Measurements from ENCODE around the gene ARHGAP22. TPM values are rescaled to one million over a fixed set of nuclear protein-coding genes. Genes with fewer than 3 reads are reported as not detected.

ARHGAP22 gene
- total and polyA plus RNA-seq, 2 experiments from 2014 or later: 41.9 to 44.4 TPM

- no peaks in the 10 kb centered on the region for H3K27me3 ChIP-seq (replicated peaks; ENCODE audit: insufficient read depth)
- no peak for TF ChIP-seq EZH2 (IDR thresholded peaks at IDR 0.05; ENCODE audit: insufficient read depth, poor library complexity, severe bottlenecking)
- no peak for TF ChIP-seq EZH2phosphoT487 (IDR thresholded peaks at IDR 0.05; ENCODE audit: insufficient read depth, low read depth)
- H3K4me3 ChIP-seq: no peak overlapping the region
- H3K9me3 ChIP-seq (ENCODE audit: low read depth): no peaks in the 10 kb centered on the region
- DNase-seq: no peak
- 97 to 99% methylated on average over 10 of the region's 10 CpGs for WGBS, 2 experiments (ENCODE audit: low coverage in 1 of 2, low lambda C conversion rate in 2 of 2, missing lambda C conversion rate in 2 of 2)
- H2AFZ ChIP-seq: no peak overlapping the region
- H3K4me2 ChIP-seq (ENCODE audit: unreplicated experiment): no peak overlapping the region
- no peak overlapping the region for H3K9ac ChIP-seq
- no peaks in the 10 kb centered on the region for H3F3A ChIP-seq (ENCODE audit: insufficient read depth)
- H4K20me1 ChIP-seq (ENCODE audit: insufficient read depth): no peaks in the 10 kb centered on the region
- H3K36me3 ChIP-seq (ENCODE audit: low read depth): no peaks in the 10 kb centered on the region; the same call in 1 of the 2 replicates
- in situ Hi-C loops (cut with MboI): no loop called here
- H3K27ac ChIP-seq: no peak overlapping the region
- no peaks in the 10 kb centered on the region for H3K9me2 ChIP-seq (ENCODE audit: insufficient read depth)
- H3K4me1 ChIP-seq (ENCODE audit: insufficient read depth): no peaks in the 10 kb centered on the region
- peaks cover 35% of the 10 kb centered on the region for H3K79me2 ChIP-seq (ENCODE audit: insufficient read depth)
Observed at GRCh38 chr10:48547981-48548380, 56.9 kb downstream of the ARHGAP22 start.

- Histone ChIP-seq H3K4me2 (ENCODE audit: unreplicated experiment) (no peak overlapping the region), H3F3A (ENCODE audit: insufficient read depth) (no peaks in the 10 kb centered on the region), H3K36me3 (ENCODE audit: low read depth) (no peaks in the 10 kb centered on the region; the same call in 1 of the 2 replicates), H3K27me3 (replicated peaks; ENCODE audit: insufficient read depth) (no peaks in the 10 kb centered on the region), H3K27ac (no peak overlapping the region), H3K9ac (no peak overlapping the region), H3K79me2 (ENCODE audit: insufficient read depth) (peaks cover 28% of the 10 kb centered on the region), H3K4me3 (no peak overlapping the region), H3K9me3 (ENCODE audit: low read depth) (no peaks in the 10 kb centered on the region), H3K4me1 (ENCODE audit: insufficient read depth) (no peaks in the 10 kb centered on the region), H4K20me1 (ENCODE audit: insufficient read depth) (no peaks in the 10 kb centered on the region), H3K9me2 (ENCODE audit: insufficient read depth) (no peaks in the 10 kb centered on the region), H2AFZ (no peak overlapping the region)
- WGBS, 2 experiments (ENCODE audit: low coverage in 1 of 2, low lambda C conversion rate in 2 of 2, missing lambda C conversion rate in 2 of 2): 82 to 83% methylated on average over 10 of the region's 10 CpGs
- in situ Hi-C loops (cut with MboI): no loop called here
- no peak for TF ChIP-seq EZH2phosphoT487 (IDR thresholded peaks at IDR 0.05; ENCODE audit: insufficient read depth, low read depth)
- TF ChIP-seq EZH2 (IDR thresholded peaks at IDR 0.05; ENCODE audit: insufficient read depth, poor library complexity, severe bottlenecking): no peak
- DNase-seq: no peak
Observed at GRCh38 chr10:48547061-48547895, 57.6 kb downstream of the ARHGAP22 start.

- no peak for DNase-seq
- H2AFZ ChIP-seq: no peak overlapping the region
- no peaks in the 10 kb centered on the region for H4K20me1 ChIP-seq (ENCODE audit: insufficient read depth)
- H3K4me3 ChIP-seq: no peak overlapping the region
- peaks cover 28% of the 10 kb centered on the region for H3K79me2 ChIP-seq (ENCODE audit: insufficient read depth)
- in situ Hi-C loops (cut with MboI): no loop called here
- no peak for TF ChIP-seq EZH2phosphoT487 (IDR thresholded peaks at IDR 0.05; ENCODE audit: insufficient read depth, low read depth)
- no peak for TF ChIP-seq EZH2 (IDR thresholded peaks at IDR 0.05; ENCODE audit: insufficient read depth, poor library complexity, severe bottlenecking)
- no peak overlapping the region for H3K27ac ChIP-seq
- WGBS, 2 experiments (ENCODE audit: low coverage in 1 of 2, low lambda C conversion rate in 2 of 2, missing lambda C conversion rate in 2 of 2): 92 to 95% methylated on average over 14 of the region's 14 CpGs
- H3K9me3 ChIP-seq (ENCODE audit: low read depth): no peaks in the 10 kb centered on the region
- no peaks in the 10 kb centered on the region for H3K9me2 ChIP-seq (ENCODE audit: insufficient read depth)
- no peaks in the 10 kb centered on the region for H3K4me1 ChIP-seq (ENCODE audit: insufficient read depth)
- H3K36me3 ChIP-seq (ENCODE audit: low read depth): no peaks in the 10 kb centered on the region; the same call in 1 of the 2 replicates
- H3K9ac ChIP-seq: no peak overlapping the region
- 0 out of 2 replicates have a peak, but pooled peaks cover 5% of the 10 kb centered on the region for H3F3A ChIP-seq (ENCODE audit: insufficient read depth)
- H3K4me2 ChIP-seq (ENCODE audit: unreplicated experiment): no peak overlapping the region
- H3K27me3 ChIP-seq (replicated peaks; ENCODE audit: insufficient read depth): no peaks in the 10 kb centered on the region
Observed at GRCh38 chr10:48545462-48546145, 59.3 kb downstream of the ARHGAP22 start.

GRCh38 chr10:48543182-48543844, 61.6 kb downstream of the ARHGAP22 start:
- Histone ChIP-seq H3K27me3 (replicated peaks; ENCODE audit: insufficient read depth) (no peaks in the 10 kb centered on the region), H2AFZ (no peak overlapping the region), H3K9me3 (ENCODE audit: low read depth) (no peaks in the 10 kb centered on the region), H3K4me3 (no peak overlapping the region), H3F3A (ENCODE audit: insufficient read depth) (0 out of 2 replicates have a peak, but pooled peaks cover 8% of the 10 kb centered on the region), H4K20me1 (ENCODE audit: insufficient read depth) (no peaks in the 10 kb centered on the region), H3K79me2 (ENCODE audit: insufficient read depth) (peaks cover 41% of the 10 kb centered on the region), H3K9ac (no peak overlapping the region), H3K4me2 (ENCODE audit: unreplicated experiment) (no peak overlapping the region), H3K27ac (no peak overlapping the region), H3K4me1 (ENCODE audit: insufficient read depth) (no peaks in the 10 kb centered on the region), H3K36me3 (ENCODE audit: low read depth) (no peaks in the 10 kb centered on the region), H3K9me2 (ENCODE audit: insufficient read depth) (no peaks in the 10 kb centered on the region)
- in situ Hi-C loops (cut with MboI): no loop called here
- TF ChIP-seq EZH2phosphoT487 (IDR thresholded peaks at IDR 0.05; ENCODE audit: insufficient read depth, low read depth) (no peak), EZH2 (IDR thresholded peaks at IDR 0.05; ENCODE audit: insufficient read depth, poor library complexity, severe bottlenecking) (no peak)
- no peak for DNase-seq
- WGBS, 2 experiments (ENCODE audit: low coverage in 1 of 2, low lambda C conversion rate in 2 of 2, missing lambda C conversion rate in 2 of 2): 94 to 97% methylated on average over 3 of the region's 3 CpGs
